Measurements from ENCODE around the gene USP7. TPM values are rescaled to one million over a fixed set of nuclear protein-coding genes. Genes with fewer than 3 reads are reported as not detected.

Gene USP7
- total RNA-seq, 2 donors from 2014 or later: 161 to 180 TPM

DNA sequence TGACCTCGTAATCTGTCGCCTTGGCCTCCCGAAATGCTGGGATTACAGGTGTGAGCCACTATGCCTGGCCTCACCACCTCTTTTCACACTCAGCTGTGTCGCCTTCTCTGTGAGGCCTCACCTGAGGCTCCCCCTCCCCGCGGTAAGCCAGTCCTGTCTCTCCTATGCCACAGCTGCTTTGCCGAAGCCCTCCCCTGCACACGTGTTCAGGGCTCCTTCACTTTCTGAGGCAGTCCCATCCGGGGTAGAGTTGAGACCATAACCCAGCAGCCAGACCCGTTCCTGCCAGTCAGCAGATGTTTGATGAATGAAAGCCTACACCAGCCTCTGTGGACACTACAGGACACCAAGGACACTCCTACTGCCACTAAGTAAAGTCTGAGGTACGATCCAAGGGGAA is 10.6 kb downstream of the USP7 start:
- H3K4me1 Mint-ChIP-seq (ENCODE audit: low read depth in 2 of 2): peaks cover 60 to 77% of the 10 kb centered on the region in 2 donors
- H3K27ac Mint-ChIP-seq: no peak overlapping the region
- DNase-seq (ENCODE audit: low spot score) (no peak), ATAC-seq (no peak)
- no peaks in the 10 kb centered on the region for H3K27me3 Mint-ChIP-seq
- no peaks in the 10 kb centered on the region for H3K9me3 Mint-ChIP-seq
- H3K4me3 Mint-ChIP-seq: peak overlapping the region; percentile 47
- H3K36me3 Mint-ChIP-seq: no peaks in the 10 kb centered on the region

DNA sequence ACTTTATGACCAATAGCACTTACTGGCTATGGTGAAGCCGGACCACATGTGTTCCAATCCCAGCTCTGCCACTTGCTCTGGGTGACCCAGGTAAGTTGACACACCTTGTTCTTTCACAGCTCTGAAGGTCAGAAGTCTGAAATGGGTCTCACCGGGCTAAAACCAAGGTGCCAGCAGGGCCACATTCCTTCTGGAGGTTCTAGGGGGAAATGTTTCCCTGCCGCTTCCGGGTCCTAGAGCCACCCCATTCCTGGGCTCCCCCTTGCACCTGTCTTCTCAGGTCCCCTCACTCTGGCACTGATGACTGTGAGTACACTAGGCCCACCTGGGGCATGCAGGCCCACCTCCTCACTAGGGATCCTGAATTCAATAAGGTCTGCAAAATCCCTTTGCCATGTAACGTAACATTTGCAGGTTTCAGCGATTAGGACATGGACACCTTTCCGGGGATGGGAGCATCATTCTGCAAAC is 11.4 kb downstream of the USP7 start:
- DNase-seq (ENCODE audit: low spot score) (no peak), ATAC-seq (no peak)
- no peak overlapping the region for H3K4me3 Mint-ChIP-seq
- peaks cover 62 to 78% of the 10 kb centered on the region in 2 donors for H3K4me1 Mint-ChIP-seq (ENCODE audit: low read depth in 2 of 2)
- H3K9me3 Mint-ChIP-seq: no peaks in the 10 kb centered on the region
- H3K27me3 Mint-ChIP-seq: no peaks in the 10 kb centered on the region
- peak overlapping the region in 1 of 2 donors; percentile 69 for H3K27ac Mint-ChIP-seq
- H3K36me3 Mint-ChIP-seq: no peaks in the 10 kb centered on the region

DNA sequence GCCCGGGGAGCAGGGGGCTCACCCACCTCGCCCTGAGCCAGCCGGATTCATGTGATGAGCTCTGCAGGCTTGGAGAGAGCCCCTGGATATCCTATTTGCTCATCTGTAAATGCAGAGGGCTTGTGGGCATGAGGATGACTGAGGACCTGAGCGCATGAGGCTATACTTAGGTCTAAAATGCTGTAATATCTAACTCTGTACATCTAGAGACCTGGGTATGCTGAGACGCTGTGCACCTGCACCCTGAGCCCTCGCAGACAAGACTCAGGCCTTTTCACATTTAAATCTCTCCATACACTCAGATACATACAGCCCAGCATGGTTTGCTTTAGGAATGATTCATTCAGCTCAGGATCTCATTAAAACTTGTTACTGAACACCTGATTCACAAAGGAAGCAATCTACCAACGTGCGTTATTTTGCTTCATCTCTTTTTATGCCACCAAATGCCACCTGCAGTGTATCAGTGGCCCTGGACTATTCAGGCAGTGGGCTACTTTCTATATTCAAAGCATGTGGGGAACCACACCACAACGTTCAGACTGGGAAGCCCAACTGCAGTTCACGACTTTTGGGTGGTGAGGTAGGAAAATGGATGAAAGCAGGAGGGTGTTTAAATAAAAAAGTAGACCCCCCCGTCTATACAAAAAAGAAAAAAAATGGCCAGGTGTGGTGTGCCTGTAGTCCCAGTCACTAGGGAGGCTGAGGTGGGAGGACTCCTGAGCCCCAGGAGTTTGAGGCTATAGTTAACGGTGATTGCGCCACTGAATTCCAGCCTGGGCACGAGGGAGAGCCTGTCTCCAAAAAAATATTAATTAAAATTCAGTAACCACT is 12.0 kb downstream of the USP7 start:
- Mint-ChIP-seq H3K9me3 (no peaks in the 10 kb centered on the region), H3K27me3 (no peaks in the 10 kb centered on the region), H3K4me1 (ENCODE audit: low read depth in 2 of 2) (peaks cover 56 to 76% of the 10 kb centered on the region in 2 donors), H3K36me3 (no peaks in the 10 kb centered on the region), H3K4me3 (peak overlapping the region; percentile 54), H3K27ac (peak overlapping the region in 1 of 2 donors; percentile 69)
- DNase-seq (ENCODE audit: low spot score) (no peak), ATAC-seq (peak in 1 of 2 donors; percentile 21)

DNA sequence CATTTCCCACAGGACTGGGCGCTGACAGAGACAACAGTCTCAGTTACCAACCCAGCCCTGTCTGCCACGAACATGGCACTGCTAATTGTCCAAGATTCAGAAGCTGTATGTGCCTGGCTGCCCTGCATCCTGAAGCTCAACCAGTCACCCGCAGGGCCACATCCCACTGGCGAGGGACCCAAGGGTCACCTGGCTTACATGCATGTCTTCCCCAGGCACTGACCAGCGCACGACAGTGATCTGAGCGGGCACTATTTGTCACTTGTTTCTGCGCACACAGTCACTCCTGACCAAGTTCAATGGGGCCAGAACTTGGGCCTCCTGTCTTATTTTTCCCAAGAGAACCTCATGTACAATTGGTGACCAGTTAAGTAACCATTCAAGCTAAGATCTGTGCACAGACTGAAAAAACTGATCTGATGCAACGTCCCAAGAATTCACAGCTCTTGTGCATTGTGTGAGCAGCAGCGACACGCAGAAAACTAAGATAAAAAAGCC is 13.1 kb downstream of the USP7 start:
- H3K36me3 Mint-ChIP-seq: no peaks in the 10 kb centered on the region
- H3K9me3 Mint-ChIP-seq: no peaks in the 10 kb centered on the region
- peaks cover 60 to 80% of the 10 kb centered on the region in 2 donors for H3K4me1 Mint-ChIP-seq (ENCODE audit: low read depth in 2 of 2)
- ATAC-seq (no peak), DNase-seq (ENCODE audit: low spot score) (no peak)
- H3K27me3 Mint-ChIP-seq: no peaks in the 10 kb centered on the region
- peak overlapping the region; percentile 47 for H3K27ac Mint-ChIP-seq
- peak overlapping the region; percentile 43 for H3K4me3 Mint-ChIP-seq

DNA sequence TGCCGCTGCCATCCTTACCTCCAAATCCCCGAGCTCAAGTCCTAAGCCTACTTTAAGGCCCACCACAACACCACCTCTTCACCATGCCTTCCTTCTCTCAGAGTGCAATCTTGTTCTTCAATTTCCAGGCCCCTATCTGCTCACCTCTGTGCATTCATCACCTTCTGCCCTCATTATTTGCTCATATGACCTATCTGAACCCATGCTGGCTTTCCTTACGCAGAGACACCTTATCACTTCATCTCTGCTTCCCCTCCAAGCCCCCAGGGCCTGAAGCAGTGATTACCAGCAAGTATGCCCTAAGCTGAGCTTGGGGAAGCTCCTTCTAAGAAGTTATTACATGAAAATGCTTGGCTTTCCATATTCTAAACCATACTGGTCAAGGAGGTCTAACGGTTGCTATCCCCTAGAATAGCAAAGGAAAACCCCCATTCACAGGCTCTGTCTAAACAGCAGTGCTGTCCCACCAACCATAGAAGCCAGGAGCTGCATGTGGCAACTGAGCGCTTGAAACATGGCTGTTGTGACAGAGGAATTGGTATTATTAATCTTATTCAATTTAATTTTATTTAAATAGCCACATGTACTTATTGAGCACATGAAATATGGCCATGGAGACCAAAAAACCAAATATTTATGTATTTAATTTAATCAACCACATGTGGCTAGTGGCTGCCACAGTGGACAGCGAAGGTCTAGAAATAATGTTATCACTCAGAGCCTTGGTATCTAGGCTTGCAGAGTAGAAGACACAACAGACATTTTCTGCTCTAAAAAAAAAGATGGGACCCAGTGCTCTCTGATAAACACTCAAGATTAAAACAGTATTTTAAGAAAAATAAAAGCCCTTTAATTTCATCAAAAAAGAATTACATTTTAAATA is 13.9 kb downstream of the USP7 start:
- Mint-ChIP-seq H3K4me1 (ENCODE audit: low read depth in 2 of 2) (peaks cover 61 to 83% of the 10 kb centered on the region in 2 donors), H3K36me3 (no peaks in the 10 kb centered on the region), H3K27ac (peak overlapping the region; percentile 47 to 60), H3K27me3 (no peaks in the 10 kb centered on the region), H3K4me3 (peak overlapping the region; percentile 87), H3K9me3 (no peaks in the 10 kb centered on the region)
- no peak for DNase-seq (ENCODE audit: low spot score)
- ATAC-seq: peak; percentile 32 to 78

DNA sequence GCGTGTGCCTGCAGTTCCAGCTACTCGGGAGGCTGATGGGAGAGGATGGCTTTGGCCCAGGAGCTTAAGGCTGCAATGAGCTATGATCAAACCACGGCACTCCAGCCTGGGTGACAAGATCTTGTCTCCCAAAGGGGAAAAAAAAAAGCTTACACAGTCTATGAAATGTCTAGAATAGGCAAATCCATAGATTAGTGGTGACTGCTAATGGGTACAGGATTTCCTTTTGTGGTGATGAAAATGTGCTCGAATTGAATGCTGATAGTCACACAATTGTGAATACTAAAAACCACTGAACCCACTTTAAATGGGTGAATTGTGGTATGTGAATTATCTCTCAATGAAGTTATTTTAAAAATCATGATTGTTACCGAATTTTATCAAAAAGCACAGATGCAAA is 14.9 kb downstream of the USP7 start:
- H3K4me1 Mint-ChIP-seq (ENCODE audit: low read depth in 2 of 2): peaks cover 70 to 92% of the 10 kb centered on the region in 2 donors
- ATAC-seq: peak; percentile 26 to 65
- H3K9me3 Mint-ChIP-seq: no peaks in the 10 kb centered on the region
- H3K27ac Mint-ChIP-seq: peak overlapping the region in 1 of 2 donors; percentile 60
- no peaks in the 10 kb centered on the region for H3K36me3 Mint-ChIP-seq
- no peak for DNase-seq (ENCODE audit: low spot score)
- no peaks in the 10 kb centered on the region for H3K27me3 Mint-ChIP-seq
- H3K4me3 Mint-ChIP-seq: peak overlapping the region; percentile 87

DNA sequence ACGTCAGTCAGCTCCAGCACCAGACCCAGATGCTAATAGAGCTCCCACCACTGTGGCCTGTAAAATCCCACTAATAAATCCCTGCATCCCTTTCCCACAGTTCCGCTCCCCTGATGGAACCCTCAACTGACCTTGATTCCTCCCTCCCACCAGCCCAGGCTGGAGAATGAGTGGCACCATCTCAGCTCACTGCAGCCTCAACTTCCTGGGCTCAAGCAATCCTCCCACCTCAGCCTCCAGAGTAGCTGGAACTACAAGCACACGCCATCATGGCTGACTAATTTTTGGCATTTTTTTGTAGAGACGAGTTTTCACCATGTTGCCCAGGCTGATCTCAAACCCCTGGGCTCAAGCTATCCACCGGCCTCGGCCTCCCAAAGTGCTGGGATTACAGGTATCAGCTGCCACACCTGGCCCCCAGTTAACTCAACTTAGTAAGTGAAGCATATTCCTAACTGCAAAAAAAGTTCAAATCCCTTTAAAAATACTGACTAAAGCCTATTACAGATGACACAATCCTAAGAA is 15.6 kb downstream of the USP7 start:
- ATAC-seq: no peak
- Mint-ChIP-seq H3K4me3 (peak overlapping the region; percentile 87), H3K36me3 (no peaks in the 10 kb centered on the region), H3K9me3 (no peaks in the 10 kb centered on the region), H3K4me1 (ENCODE audit: low read depth in 2 of 2) (peaks cover 73 to 96% of the 10 kb centered on the region in 2 donors), H3K27me3 (no peaks in the 10 kb centered on the region), H3K27ac (peak overlapping the region in 1 of 2 donors; percentile 60)
- no peak for DNase-seq (ENCODE audit: low spot score)

DNA sequence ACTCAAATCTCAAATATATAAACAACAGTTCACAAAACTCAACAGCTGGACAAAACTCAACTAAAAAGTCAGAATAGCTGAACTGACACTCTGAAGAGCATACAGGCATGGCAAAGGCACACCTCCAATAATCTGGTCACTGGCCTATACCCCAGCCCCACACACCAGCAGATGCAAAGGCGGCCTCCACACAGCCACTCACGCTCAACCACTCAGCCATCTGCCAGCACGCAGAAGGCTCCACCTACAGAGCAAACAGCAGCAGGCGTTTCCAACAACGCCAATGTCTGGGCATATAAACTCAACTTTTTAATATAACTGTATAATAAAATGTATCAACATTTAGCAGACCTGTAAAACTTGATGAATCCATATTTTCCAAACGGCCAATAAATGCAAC is 17.2 kb downstream of the USP7 start:
- ATAC-seq (no peak), DNase-seq (ENCODE audit: low spot score) (no peak)
- H3K27me3 Mint-ChIP-seq: no peaks in the 10 kb centered on the region
- H3K9me3 Mint-ChIP-seq: no peaks in the 10 kb centered on the region
- no peak overlapping the region for H3K27ac Mint-ChIP-seq
- H3K4me1 Mint-ChIP-seq (ENCODE audit: low read depth in 2 of 2): peaks cover 72 to 93% of the 10 kb centered on the region in 2 donors
- H3K4me3 Mint-ChIP-seq: no peak overlapping the region
- no peaks in the 10 kb centered on the region for H3K36me3 Mint-ChIP-seq

DNA sequence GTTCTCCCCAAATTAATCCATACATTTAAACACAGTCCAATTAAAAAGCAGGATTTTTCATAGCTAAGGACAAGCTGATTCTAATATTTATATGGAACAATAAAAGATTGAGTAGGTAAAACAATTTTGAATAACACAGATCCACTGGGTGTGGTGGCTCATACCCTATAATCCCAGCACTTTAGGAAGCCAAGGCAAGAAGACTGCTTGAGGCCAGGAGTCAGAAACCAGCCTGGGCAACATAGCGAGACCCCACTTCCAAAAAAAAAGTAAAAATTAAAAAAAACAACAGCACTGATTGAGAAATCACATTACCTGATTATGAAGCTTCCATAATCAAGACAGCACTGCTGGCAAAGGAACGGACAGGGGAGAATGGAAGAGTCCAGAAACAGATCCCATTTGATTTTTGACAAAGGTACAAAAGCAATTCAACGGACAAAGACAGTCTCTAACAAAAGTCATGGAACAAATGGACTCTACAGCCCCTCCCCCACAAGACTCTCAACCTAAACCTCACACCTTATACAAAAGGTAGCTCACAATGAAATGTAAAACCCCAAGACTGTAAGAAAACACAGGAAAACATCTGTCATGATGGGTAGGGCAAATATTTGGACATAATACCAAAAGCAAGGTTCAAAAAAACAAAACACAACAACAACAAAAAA is 17.9 kb downstream of the USP7 start:
- Mint-ChIP-seq H3K4me3 (peak overlapping the region; percentile 3), H3K9me3 (no peaks in the 10 kb centered on the region), H3K27ac (peak overlapping the region; percentile 15 to 60), H3K4me1 (ENCODE audit: low read depth in 2 of 2) (peaks cover 75 to 93% of the 10 kb centered on the region in 2 donors), H3K27me3 (no peaks in the 10 kb centered on the region), H3K36me3 (no peaks in the 10 kb centered on the region)
- ATAC-seq: no peak
- no peak for DNase-seq (ENCODE audit: low spot score)

DNA sequence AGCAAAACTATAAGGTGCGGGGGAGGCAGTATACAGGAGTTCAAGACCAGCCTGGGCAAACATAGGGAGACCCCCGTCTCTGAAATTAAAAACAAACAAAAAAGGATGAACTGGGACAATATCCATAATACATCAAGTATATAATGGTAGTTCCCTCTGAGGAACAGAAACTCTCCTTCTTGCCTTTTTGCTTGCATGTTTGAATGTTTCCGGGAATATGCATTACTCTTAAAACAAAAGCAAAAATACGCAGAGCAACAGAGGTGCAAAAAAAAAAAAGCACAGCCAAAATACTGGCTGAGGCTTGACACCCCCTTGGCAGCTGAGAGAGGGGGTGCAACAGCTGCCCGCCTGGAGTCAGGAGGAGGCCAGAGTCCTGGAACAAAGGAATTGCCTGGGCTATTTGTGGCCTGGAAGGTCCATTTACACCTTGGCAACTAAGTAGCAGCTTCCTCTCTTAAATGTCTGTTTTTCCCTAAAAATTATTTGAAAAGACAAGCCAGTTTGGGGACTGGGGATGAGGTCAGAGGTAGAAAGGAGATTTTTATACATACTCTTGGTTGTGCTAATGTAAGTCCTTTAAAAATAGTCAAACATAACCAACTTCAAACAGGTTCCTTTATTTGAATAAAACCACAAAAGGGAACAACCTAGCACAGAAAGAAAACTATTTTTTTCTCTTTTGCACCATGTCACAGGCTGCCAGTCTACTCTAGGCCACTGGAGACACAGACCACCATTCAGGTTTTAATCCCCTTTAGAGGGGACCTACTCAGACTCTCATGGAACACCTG is 19.5 kb downstream of the USP7 start:
- Mint-ChIP-seq H3K36me3 (no peaks in the 10 kb centered on the region), H3K4me3 (peak overlapping the region; percentile 71), H3K4me1 (ENCODE audit: low read depth in 2 of 2) (peaks cover 77 to 89% of the 10 kb centered on the region in 2 donors), H3K27me3 (no peaks in the 10 kb centered on the region), H3K27ac (peak overlapping the region; percentile 60 to 90), H3K9me3 (no peaks in the 10 kb centered on the region)
- ATAC-seq: no peak
- DNase-seq (ENCODE audit: low spot score): no peak

DNA sequence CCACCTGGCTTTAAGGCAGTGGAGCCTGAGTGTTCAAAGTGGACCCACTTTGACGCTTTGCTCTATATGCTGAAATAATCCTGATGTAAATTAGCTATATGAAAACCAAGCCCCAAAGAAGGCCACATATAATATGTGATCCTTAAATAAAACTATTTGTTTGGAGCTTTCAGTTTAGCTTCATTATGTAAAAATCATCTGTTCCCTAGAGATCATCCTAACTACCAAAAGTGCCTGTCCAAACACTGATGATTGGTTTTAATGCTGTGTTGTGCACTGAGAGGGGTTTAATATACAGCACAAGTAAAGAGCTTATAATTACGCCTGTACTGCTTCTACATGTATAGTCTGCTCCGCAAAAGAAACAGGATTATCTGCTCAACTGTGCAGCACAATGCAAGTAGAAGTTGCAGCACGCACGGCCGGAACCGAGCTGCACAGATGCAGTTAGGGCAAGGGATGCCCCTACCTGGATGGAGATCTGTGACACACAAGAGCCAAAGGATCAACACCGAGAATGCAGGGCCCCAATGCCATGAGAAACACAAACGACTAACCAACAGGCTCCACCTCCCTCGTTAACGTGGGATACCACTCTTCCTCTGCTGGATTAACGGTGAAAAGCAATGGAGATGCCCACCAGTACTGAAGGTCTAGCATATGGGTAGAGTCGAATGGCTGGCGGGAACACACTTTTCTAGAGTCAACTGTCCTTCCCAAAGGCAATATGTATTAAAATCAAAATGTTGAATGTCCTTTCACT is 20.5 kb downstream of the USP7 start:
- H3K27me3 Mint-ChIP-seq: no peaks in the 10 kb centered on the region
- peak overlapping the region; percentile 71 for H3K4me3 Mint-ChIP-seq
- ATAC-seq (no peak), DNase-seq (ENCODE audit: low spot score) (no peak)
- H3K9me3 Mint-ChIP-seq: no peaks in the 10 kb centered on the region
- H3K36me3 Mint-ChIP-seq: no peaks in the 10 kb centered on the region
- peaks cover 76 to 87% of the 10 kb centered on the region in 2 donors for H3K4me1 Mint-ChIP-seq (ENCODE audit: low read depth in 2 of 2)
- H3K27ac Mint-ChIP-seq: peak overlapping the region; percentile 60 to 90
